ENCODE data around the gene MS4A5.
"Not testable (repeated sequence)": the region's sequence is repeated elsewhere in the genome, so short reads cannot be mapped to it uniquely, and the experiment has no call there.

MS4A5 gene

GRCh38 chr11:60429272-60429671 lies at the start of gene MS4A5:
TSS of gene MS4A5 (plus strand) at chr11:60429572. CDS start at chr11:60429675, 103 bp downstream.
- DNase-seq = no peak

- no peak for DNase-seq
Measured at GRCh38 chr11:60389279-60389910, 40.0 kb upstream of the MS4A5 start.

GRCh38 chr11:60390419-60390818 lies 39.0 kb upstream of the MS4A5 start:
- DNase-seq = no peak

- DNase-seq = no peak
Measured at GRCh38 chr11:60392361-60392760, 37.0 kb upstream of the MS4A5 start.

GRCh38 chr11:60393016-60393415 lies 36.4 kb upstream of the MS4A5 start:
- no peak for DNase-seq

GRCh38 chr11:60394666-60395380 lies 34.5 kb upstream of the MS4A5 start:
- DNase-seq = no peak

- no peak for DNase-seq
Measured at GRCh38 chr11:60396382-60396781, 33.0 kb upstream of the MS4A5 start, which contains the start of gene MS4A14. TSS of gene MS4A14 (plus strand) at chr11:60396459. CDS start at chr11:60396579, 120 bp downstream.

GRCh38 chr11:60396799-60397198 lies 32.6 kb upstream of the MS4A5 start:
- no peak for DNase-seq

- DNase-seq = no peak
Measured at GRCh38 chr11:60420015-60420414, 9.4 kb upstream of the MS4A5 start.

- no peak for DNase-seq
Measured at GRCh38 chr11:60422609-60423008, 6.8 kb upstream of the MS4A5 start.

GRCh38 chr11:60428517-60428916 lies 855 bp upstream of the MS4A5 start:
- DNase-seq = no peak

GRCh38 chr11:60431251-60431650 lies 1.9 kb downstream of the MS4A5 start:
- DNase-seq = no peak

- no peak for DNase-seq
Measured at GRCh38 chr11:60433401-60433800, 4.0 kb downstream of the MS4A5 start.

GRCh38 chr11:60447070-60447469 lies 17.7 kb downstream of the MS4A5 start:
- DNase-seq = no peak

- DNase-seq = no peak
Measured at GRCh38 chr11:60447846-60448245, 18.5 kb downstream of the MS4A5 start.

- DNase-seq = not testable (repeated sequence)
Measured at GRCh38 chr11:60451185-60451584, 21.8 kb downstream of the MS4A5 start.

GRCh38 chr11:60454212-60454611 lies 24.8 kb downstream of the MS4A5 start:
- no peak for DNase-seq

- DNase-seq = no peak
Measured at GRCh38 chr11:60455531-60456042, 26.2 kb downstream of the MS4A5 start, which contains the start of gene MS4A1. TSS of gene MS4A1 (plus strand) at chr11:60455847. CDS start at chr11:60462375, 6,528 bp downstream.

- DNase-seq = no peak
Measured at GRCh38 chr11:60457576-60457975, 28.2 kb downstream of the MS4A5 start.

- no peak for DNase-seq
Measured at GRCh38 chr11:60459345-60459744, 30.0 kb downstream of the MS4A5 start.

GRCh38 chr11:60468829-60469228 lies 39.5 kb downstream of the MS4A5 start:
- no peak for DNase-seq

- DNase-seq = no peak
Measured at GRCh38 chr11:60469723-60470122, 40.4 kb downstream of the MS4A5 start.

- DNase-seq = no peak
Measured at GRCh38 chr11:60477035-60477445, 47.7 kb downstream of the MS4A5 start.

GRCh38 chr11:60482361-60482760 lies 53.0 kb downstream of the MS4A5 start:
- DNase-seq = no peak

Data from activated CD4-positive, alpha-beta T cell treated with anti-CD3 and anti-CD28 coated beads, Interleukin-2, amount 50 U/mL, for 16 hours (primary cell).